ENCODE results near the gene RIMKLA.

The RIMKLA gene, protein sequence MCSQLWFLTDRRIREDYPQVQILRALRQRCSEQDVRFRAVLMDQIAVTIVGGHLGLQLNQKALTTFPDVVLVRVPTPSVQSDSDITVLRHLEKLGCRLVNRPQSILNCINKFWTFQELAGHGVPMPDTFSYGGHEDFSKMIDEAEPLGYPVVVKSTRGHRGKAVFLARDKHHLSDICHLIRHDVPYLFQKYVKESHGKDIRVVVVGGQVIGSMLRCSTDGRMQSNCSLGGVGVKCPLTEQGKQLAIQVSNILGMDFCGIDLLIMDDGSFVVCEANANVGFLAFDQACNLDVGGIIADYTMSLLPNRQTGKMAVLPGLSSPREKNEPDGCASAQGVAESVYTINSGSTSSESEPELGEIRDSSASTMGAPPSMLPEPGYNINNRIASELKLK

DNA sequence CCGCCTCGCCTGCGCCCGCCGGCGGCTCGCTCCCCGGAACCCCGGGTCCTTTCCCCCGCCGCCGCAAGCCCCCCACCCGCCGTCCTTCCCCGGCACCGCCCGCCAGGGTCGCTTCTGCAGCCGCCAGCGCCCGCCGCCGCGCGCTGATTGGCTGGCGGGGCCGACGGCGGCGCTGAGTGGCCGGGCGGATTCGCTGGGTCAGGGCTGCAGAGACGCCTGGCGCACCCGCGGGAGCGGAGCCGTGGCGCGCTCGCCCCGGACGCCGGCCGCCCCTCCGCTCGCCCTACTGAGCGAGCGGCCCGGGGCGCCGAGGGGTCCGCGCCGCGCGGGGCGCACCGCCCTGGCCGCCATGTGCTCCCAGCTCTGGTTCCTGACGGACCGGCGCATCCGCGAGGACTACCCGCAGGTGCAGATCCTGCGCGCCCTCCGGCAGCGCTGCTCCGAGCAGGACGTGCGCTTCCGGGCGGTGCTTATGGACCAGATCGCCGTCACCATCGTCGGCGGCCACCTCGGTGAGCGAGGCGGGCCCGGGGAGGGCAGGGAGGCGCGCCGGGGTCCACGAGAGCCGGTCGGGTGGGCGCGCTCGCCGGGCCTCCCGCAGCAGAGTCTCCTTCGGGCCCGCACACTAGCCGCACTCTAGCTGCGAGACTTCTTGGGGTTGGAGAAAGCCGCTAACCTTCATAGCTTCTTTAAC is at the start of gene RIMKLA:
TSS of gene RIMKLA (plus strand) at position 207 of the 694 bp plus-strand sequence. CDS start at position 350, 143 bp downstream.
- DNase-seq = peak in 1 of 2 experiments; percentile 24

DNA sequence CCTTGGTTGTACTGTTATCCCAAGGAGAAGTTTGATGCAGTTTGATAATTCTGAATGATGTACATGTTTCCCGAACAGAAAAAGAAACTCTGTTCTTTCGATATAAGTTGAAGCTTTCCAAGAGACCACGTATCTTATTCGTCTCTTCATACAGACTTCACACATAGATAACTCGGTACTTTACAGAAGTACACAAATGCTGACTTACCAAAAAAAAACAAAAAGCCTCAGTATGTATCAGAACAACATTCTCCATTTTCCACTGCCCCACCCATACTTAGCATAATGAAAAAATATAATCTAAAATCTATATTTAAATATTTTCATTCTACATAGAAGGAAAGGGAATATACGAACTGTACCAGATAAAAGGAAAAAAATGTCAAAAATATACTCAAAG is 47.7 kb upstream of the RIMKLA start:
- DNase-seq = no peak

DNA sequence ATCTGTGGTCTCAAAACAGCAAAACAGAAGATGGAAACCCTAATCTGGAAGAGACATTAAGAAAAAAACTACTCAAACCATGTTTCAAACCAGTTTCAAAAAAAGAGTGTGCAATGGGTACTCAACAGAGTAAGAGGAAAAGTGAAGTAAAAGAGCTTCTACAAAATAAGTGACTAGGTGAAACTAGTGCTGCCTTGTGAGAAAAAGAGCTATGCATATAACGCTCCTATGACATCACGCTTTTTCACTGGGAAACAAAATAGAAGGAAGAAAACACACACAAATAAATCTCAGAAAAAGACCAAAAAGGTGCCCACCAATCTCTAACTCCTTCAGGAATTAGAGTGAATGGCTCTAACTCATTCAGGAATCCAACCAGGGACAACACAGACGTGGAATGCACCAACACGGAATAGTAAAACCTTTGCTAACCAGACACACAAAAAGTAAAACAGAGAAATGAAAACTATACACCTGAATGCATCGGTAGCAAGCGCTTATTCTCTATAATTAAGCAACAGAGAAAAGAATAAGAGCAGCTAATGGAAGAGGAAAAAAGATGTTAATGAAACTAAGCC is 46.8 kb upstream of the RIMKLA start:
- no peak for DNase-seq

DNA sequence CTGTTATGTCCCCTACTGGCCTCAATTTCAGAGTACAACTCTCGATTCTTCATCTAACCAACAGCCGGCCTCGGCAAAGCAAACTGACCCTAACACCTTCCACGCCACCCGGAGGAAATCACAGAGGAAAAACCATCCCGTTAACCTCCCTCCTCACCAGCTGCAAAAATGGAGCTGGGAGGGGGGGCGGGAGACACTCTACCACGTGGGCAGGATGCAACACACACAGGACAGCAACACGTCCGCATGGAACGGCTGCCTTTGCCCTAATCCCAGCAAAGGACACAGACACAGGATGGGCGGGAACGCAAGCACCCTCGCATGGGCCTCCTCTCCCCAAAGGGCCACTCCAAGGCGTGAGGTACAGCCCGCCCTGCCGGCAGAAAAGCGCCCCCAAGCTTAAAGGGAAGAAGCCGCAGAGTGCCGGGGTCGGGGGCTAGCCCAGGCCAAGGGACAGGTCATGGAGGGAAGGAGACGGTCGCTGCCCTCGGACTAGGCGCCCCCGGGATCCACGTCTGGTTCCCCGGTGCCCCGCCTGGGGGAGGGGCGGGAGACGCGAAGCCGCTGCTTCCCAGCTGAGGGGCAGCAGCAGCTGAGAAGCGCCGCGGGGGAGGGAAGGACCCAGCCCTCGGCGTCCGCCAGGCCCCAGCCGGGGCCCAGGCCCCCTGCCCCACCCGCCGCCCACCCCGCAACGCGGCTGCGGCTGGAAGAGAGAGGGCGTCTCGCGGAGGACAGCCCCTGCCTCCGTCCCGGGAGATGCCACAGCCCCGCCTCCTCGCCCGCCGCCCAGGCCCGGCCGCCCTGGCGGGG is 46.1 kb upstream of the RIMKLA start:
- DNase-seq = peak; percentile 7 to 43

DNA sequence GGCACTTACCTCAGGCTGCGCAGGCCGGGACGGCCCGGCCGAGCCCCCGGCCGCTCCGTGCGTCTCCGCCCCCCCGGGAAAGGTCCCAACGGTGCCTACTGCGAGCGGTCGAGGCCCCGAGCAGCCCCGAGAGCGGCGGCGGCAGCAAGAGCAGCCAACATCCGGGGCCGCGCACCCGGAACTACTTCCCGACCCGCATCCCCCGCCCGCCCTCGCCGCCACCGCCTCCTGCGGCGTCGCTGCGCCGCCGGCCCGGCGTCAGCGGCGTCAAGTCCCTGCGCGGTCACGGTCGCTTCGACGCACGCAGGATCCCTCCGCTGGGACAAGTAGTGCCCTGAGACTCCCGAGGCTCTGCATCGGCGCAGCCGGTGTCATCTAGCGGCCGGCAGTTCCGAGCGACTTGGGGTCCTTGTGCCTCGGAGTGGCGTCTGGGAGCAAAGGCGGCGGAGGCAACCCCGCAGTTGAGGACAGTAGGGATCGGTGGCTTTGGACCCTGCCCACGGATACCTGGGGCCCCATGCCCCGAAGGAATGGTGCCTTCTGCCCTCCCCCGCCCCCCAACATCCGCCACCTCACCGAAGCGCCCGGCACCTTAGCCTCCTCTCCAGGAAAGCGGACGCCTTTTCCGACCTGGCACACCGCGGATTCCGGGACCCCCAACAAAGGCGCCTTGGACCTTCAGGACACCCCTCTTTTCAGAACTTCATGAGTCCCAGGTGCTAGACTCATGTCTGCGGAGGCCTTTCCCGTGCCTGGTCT is 45.4 kb upstream of the RIMKLA start, which contains the start of gene FOXJ3:
TSS of gene FOXJ3 (minus strand) at position 186 of the 759 bp plus-strand sequence. CDS start 24,142 bp downstream, outside the sequence.
- DNase-seq = peak; percentile 56 to 80

DNA sequence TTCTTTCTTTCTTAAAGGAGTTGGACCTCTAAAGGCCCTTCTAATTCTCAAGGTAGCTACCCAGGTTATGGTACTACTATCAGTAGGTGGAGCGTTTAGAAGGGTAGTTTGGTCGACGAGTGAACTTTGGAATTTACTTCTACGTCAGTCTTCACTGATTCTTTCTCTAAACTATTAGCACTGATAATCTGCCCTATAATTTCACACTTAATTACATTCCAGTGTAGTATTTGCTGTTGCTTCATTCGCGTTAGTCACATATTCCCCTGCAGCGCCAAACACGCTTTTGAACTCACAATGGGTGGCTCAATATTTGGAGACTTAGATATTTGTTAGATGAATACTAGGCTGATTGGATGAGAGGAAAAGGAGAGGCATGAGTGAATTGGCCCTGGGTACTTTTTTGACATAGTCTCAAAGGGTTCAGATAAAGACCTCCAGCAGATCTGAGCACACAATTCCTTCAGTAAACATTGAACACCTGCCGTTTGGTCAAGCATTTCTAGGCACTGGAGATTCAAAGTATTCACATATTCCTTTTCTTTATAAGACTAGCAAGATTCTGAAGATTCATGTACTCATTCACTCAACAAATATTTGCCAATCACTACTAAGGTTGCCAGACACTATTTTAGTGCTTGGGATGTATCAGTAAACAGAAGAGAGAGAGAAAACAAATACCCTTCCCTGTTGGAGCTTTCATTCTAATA is 44.6 kb upstream of the RIMKLA start:
- DNase-seq = no peak

DNA sequence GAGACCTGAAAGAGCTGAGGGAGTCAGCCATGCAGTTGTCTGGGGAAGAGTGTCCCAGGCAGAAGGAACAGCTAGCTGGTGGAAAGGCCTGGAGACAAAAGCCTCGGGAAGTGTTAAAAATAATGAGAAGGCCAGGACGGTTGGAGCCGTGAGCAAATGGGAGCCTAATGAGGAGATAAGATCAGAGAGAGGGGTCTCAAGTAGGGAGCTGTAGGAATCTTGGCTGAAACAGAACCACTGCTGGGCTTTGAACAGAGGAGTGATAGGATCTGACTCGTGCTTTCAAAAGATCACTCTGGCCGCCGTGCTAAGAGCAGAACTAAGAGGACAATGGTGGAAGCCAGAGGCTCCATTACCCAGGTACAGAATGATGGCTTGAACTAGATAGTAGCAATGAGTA is 43.6 kb upstream of the RIMKLA start:
- DNase-seq = no peak

DNA sequence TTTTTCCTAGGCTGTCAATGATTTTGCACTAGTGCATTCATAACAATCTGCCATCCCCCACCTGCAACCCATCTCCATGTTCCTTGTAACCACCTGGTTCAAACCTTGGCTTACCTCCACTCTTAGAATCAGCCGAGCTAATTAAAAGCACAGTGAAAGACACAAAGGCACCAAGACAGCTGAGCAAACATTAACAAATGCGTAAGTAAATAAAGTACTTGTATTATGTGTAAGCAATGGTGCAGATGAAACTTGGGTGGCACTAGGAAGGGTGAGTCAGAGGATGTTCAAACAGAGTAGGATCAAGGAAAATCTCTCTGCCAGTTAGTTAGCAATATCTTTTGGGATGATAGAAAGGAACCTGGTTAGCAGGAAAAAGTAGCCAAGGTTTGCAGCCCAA is 40.5 kb upstream of the RIMKLA start:
- no peak for DNase-seq

DNA sequence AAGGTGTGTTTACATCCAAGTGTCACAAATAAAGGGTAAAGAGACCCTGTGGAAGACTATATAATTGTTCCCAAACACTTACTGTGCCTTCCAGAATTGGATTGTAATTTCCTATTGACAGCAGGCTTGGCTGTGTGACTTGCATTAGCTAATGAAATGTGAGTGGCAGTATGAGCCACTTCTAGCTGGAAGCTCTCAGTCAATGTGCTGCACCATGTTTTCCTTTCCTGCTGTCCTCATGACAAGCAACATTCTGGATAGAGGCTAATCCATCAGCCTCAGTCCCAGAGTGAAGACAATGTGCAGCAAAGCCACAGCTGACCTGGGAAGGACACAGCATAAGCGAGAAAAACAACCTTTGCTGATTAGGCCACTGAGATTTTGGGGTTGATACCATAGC is 39.7 kb upstream of the RIMKLA start:
- DNase-seq = no peak

DNA sequence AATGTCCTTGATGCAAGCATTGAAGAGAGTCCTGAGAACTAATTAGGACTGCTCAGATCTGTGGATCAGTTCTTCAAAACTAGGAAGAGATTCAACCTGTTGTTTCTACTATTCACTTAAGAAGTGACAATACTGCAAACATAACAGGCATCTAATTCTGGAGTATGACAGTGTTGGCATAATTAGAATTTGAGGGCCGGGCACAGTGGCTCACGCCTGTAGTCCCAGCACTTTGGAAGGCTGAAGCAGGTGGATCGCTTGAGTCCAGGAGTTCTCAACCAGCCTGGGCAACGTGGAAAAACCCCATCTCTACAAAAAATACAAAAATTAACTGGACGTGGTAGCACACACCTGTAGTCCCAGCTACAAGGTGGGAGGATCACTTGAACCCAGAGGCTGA is 37.5 kb upstream of the RIMKLA start:
- DNase-seq = no peak

DNA sequence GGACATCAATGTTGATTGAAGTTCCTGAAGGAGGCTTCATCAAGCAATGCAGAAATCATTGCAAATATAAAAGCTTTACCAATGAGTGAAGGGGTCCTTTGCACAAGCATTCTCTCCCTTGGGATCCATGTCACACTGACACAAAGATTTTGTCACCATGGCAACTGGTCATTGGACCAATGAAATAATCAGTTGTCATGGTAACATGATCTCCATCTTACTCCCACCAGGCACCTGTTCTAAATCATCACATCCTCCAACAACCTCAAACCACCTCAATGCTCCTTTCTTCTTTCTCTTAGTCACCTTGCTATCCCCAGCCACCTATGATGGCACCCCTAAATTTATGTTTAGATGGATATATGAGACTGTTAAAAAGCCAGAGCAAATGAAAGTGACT is 32.1 kb upstream of the RIMKLA start:
- no peak for DNase-seq

DNA sequence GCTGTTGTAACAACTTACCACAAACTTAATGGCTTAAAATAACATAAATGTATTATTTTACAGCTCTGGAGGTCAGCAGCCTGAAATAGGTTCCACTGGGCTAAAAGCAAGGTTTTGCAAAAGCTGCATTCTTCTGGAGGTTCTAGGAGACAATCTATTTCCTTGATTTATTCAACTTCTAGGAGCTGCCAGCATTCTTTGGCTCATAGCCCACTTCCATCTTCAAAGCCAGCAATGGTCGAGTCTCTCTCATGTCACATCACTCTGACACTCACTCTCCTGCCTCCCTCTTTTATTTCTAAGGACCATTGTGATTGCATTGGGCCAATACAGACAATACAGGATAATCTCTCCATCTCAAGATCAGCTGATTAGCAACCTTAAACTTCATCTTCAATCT is 30.5 kb upstream of the RIMKLA start:
- DNase-seq = no peak

DNA sequence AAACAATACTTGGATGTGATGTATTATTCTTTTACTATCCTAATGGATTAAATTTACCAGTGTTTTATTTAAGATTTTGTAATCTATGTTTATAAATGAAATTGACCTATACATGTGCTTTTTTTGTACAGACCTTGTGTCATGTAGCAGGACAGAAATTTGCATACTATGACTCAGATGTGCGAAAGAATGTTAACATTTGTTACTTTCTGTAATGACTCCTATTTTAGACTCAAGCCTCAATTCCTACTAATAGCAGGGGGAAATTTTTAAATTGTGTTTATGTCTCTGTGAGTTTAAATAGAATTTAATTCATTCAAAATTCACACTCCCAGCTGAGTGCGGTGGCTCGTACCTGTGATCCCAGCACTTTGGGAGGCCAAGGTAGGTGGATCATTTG is 21.8 kb upstream of the RIMKLA start:
- DNase-seq = no peak

DNA sequence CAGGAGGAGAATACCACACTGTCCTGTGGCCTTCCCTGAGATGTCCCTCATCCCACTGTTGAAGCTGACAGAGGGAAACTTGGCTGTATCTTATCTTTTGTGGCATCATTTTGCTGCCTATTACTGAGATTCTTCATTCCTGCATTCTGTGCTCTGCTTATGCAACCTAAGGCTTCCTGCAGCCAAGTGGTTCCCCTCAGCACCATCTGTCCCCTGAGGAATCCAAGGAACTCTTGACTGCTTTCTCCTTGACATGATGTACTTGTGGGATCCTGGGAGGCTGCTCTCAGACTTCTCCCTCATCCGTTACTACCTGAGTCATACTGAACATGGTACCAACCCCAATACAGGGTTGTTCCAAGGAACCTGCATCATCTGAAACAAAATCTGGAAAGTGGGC is 21.1 kb upstream of the RIMKLA start:
- DNase-seq = no peak

DNA sequence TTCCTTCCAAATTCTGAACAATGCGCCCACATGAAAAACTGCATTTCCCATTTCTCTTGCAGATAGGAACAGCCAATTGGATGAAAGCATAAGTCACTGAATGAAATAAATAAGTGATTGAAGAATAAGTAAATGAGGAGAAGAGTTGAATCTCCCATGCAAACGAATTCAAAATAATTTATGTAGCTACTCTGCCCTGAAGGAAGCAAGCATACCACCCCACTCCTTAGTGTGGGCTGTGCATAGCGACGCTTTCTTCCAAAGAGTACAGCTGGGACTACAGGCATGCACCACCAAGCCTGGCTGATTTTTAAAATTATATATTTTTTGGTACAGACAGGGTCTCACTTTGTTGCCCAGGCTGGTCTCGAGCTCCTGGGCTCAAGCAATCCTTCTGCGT is 16.5 kb upstream of the RIMKLA start:
- DNase-seq = no peak

DNA sequence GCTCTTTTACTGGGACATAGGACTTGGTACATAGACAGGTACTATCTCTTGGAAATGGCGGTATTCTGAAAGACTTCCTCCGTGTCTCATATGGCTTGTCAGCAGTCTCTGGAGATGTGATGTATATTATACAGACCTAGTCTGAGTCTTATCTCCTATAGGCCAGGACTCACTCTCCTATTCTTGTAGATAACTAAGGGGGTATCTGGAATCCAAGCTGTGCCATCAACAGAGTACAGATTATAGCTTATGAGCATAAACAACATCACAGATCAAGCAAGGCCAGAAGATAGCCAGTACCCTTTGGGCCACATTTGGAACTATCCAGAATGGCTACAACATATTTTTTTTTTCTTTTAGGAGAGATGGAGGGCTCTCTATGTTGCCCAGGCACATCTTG is 16.1 kb upstream of the RIMKLA start:
- no peak for DNase-seq

DNA sequence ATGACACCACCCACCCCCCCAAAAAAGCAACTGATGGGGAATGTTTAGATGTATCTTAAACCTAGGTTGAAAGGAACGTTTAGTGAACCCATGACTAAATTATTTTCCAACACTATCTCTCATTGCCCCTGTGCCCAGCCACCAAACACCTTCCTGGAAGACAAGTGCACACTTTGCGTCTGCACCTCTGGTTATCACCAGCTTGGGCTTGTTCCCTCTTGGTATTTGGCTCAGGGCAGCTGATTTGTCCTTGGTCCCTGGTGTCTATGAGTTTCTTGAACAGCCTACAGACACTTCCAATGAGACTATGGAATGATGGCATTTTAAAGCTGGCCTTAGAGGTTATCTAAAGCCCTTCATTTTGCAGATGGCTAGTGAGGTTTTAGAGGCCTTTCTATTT is 15.5 kb upstream of the RIMKLA start:
- no peak for DNase-seq

DNA sequence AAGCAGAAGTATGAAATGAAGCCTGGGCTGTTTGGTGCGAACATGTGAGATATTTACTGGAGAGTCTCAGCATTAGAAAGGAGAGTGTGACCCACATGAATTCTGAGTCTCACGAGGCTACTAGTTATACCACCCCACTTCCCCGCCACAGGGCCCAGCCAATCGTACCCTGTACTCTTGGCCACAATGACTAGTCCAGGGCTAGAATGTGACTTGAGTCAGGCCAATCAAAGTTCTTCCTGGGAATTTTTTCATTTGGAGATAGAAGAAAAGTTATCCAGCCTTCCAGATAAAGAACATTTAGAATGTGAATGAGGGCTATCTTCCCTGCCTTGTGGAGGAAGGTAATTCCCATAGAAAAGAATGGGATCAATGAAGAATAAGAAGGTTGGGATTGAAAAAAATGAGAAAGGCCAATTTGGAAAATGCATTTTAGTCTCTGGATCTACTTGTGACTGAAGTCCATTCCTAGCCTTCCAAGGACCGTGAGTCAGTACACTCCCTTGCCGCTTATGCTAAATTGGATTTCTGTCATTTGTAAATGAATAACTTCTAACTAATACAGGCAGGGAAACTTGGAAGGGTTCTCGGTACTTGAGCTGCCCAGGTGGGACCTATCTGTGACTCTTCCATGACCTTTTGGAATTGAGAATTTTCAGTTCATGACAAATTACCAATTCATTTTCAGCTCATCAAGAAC is 12.3 kb upstream of the RIMKLA start:
- no peak for DNase-seq

DNA sequence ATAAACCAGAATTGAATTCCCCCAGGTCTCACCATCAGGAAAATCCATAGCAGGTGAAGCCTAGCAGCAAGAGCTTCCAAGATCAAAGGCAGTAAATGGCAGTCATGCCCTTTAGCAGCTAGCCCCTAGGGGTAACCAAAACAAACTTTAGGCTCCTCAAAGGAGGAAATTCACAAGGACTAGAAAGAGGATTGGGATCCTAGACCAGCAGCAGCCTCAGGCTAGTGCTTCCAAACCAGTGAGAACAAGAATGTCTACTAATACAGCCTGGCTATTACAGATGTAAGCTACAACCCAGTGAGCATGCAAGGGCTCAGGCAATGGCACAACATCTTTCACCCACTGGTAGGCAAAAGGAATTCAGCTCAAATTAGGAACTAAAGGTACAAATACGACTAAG is 11.1 kb upstream of the RIMKLA start:
- DNase-seq = no peak

DNA sequence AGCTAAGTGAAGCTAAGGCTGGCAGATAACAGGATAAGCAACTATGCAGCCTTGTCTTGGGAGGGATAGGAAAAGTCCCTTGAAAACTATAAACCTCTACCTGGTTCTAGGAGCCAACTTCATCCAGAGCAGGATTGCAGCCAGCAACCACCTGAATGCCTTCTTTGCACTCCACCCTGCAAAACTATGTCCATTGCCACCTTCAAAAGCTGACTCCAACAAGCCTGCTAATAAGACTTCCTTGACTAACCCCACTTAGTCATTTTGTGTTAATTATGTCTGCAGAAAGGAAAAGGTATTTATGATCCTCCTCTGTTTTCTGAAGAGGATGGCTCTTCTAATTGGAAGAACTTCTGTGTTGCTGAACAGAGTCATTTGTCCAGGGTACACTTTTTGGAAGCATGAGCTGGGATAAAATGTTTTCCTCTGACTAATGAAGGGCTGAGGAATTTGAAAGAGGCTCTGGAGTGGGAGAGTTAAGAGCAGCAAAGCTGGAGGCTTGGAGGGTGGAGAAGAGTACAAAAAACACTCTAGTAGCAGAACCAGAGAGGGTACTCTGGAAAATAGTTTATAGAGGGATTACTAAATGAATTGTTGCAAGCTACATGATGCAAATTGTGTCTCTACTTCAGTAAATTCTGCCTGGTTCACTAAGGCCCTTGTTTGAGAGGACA is 9.6 kb upstream of the RIMKLA start:
- DNase-seq = no peak
